ENCODE results near the gene VEZF1.
A peak's percentile ranks its signal among the peaks of the same experiment; 100 is the strongest.

The VEZF1 gene

GRCh38 chr17:57999010-57999495 lies 11.0 kb upstream of the VEZF1 start:
- DNase-seq: no peak

GRCh38 chr17:57997085-57997809 lies 9.2 kb upstream of the VEZF1 start:
- no peak for DNase-seq

- DNase-seq: peak; percentile 57
These were observed 7.3 kb upstream of the VEZF1 start for GRCh38 chr17:57995076-57995956.

GRCh38 chr17:57994436-57994835 lies 6.4 kb upstream of the VEZF1 start:
- no peak for DNase-seq

GRCh38 chr17:57993471-57994365 lies 5.7 kb upstream of the VEZF1 start:
- no peak for DNase-seq

- no peak for DNase-seq
These were observed 3.5 kb upstream of the VEZF1 start for GRCh38 chr17:57991537-57991936.

GRCh38 chr17:57990037-57990436 lies 2.0 kb upstream of the VEZF1 start:
- no peak for DNase-seq

- DNase-seq: no peak
These were observed 522 bp upstream of the VEZF1 start for GRCh38 chr17:57988301-57989250.

GRCh38 chr17:57986841-57987580 lies 1.0 kb downstream of the VEZF1 start:
- DNase-seq: peak; percentile 44

- no peak for DNase-seq
These were observed 2.4 kb downstream of the VEZF1 start for GRCh38 chr17:57985675-57985974.

GRCh38 chr17:57984936-57985674 lies 2.9 kb downstream of the VEZF1 start:
- DNase-seq: no peak

- DNase-seq: no peak
These were observed 3.7 kb downstream of the VEZF1 start for GRCh38 chr17:57984261-57984890.

- DNase-seq: no peak
These were observed 4.6 kb downstream of the VEZF1 start for GRCh38 chr17:57983446-57983845.

GRCh38 chr17:57982452-57983170 lies 5.4 kb downstream of the VEZF1 start:
- no peak for DNase-seq

GRCh38 chr17:57980522-57980921 lies 7.5 kb downstream of the VEZF1 start:
- no peak for DNase-seq

- DNase-seq: no peak
These were observed 9.0 kb downstream of the VEZF1 start for GRCh38 chr17:57979076-57979475.

- no peak for DNase-seq
These were observed 11.5 kb downstream of the VEZF1 start for GRCh38 chr17:57976594-57976993.

- no peak for DNase-seq
These were observed 13.0 kb downstream of the VEZF1 start for GRCh38 chr17:57975044-57975443.
